IMR-90 (cell line): Measurements from ENCODE around the gene SPEG. TPM values are rescaled to one million over a fixed set of nuclear protein-coding genes. Genes with fewer than 3 reads are reported as not detected.

ENCODE experiments used
- ATAC-seq: fragments of 200-7000 bp; cut with Tn5 transposase; 2 replicates; pipeline ENCODE4 v1.9.1; 2020; ENCODE audit warnings: low read depth, mild to moderate bottlenecking, moderate library complexity
- BruUV-seq: library from RNA; stranded (reverse); fragments of 400-500 nt; replicated peaks from 2 replicates; lab custom pipeline; 2021; lab: Mats Ljungman, UMichigan
- CTCF ChIA-PET: fragments of 300-600 bp; formaldehyde crosslinking; extraction: SDS; loops from one replicate; lab custom pipeline; 2021; ENCODE audit warnings: antibody characterized with exemption; lab: Yijun Ruan, JAX
- POLR2A ChIA-PET: fragments of 300-600 bp; sonication (Branson Sonifier 250); formaldehyde crosslinking; loops from one replicate; lab custom pipeline; 2022; ENCODE audit warnings: antibody characterized with exemption; ENCODE audit not compliant: unreplicated experiment; lab: Charles Lee
- DNase-seq: peaks from one replicate; pipeline ENCODE4 v3.0.0; 2013
- H2AFZ ChIP-seq: replicated peaks from 2 replicates; pipeline ENCODE3; 2013; ENCODE audit warnings: low read length, mild to moderate bottlenecking; ENCODE audit not compliant: poor library complexity
- H2AK5ac ChIP-seq: 2 replicates; pipeline ENCODE4 v1.6.1; 2013; ENCODE audit warnings: low read depth, low read length, inconsistent platforms
- H2AK9ac ChIP-seq: replicated peaks from 2 replicates; pipeline ENCODE3; 2013; ENCODE audit warnings: mild to moderate bottlenecking, low read depth, low read length, moderate library complexity; ENCODE audit not compliant: poor library complexity
- H2BK120ac ChIP-seq: 2 replicates; pipeline ENCODE4 v1.6.1; 2013; ENCODE audit warnings: low read depth, low read length, inconsistent platforms
- H2BK15ac ChIP-seq: 3 replicates; pipeline ENCODE4 v1.6.1; 2013; ENCODE audit warnings: low read depth, low read length, inconsistent platforms
- H2BK20ac ChIP-seq: 2 replicates; pipeline ENCODE4 v1.6.1; 2013; ENCODE audit warnings: low read depth, mild to moderate bottlenecking, inconsistent platforms, low read length, moderate library complexity
- H2BK5ac ChIP-seq: 2 replicates; pipeline ENCODE4 v1.6.1; 2013; ENCODE audit warnings: mild to moderate bottlenecking, low read depth, low read length, inconsistent platforms; ENCODE audit not compliant: poor library complexity, severe bottlenecking
- H3K14ac ChIP-seq: replicated peaks from 2 replicates; pipeline ENCODE4 v1.6.1; 2013; ENCODE audit warnings: low read depth, low read length, inconsistent platforms
- H3K18ac ChIP-seq: 2 replicates; pipeline ENCODE4 v1.6.1; 2013; ENCODE audit warnings: low read depth, low read length, control low read depth
- H3K23ac ChIP-seq: 2 replicates; pipeline ENCODE4 v1.6.1; 2013; ENCODE audit warnings: low read depth, low read length, inconsistent platforms
- H3K27ac ChIP-seq: 2 replicates; pipeline ENCODE4 v1.5.1; 2013; ENCODE audit warnings: mild to moderate bottlenecking, control low read depth, low read length; ENCODE audit not compliant: insufficient read depth
- H3K27me3 ChIP-seq: 2 replicates; pipeline ENCODE4 v1.6.1; 2013; ENCODE audit warnings: low read length; ENCODE audit not compliant: control insufficient read depth, insufficient read depth
- H3K36me3 ChIP-seq: 2 replicates; pipeline ENCODE4 v1.6.1; 2013; ENCODE audit warnings: low read length, mixed read lengths; ENCODE audit not compliant: control insufficient read depth, insufficient read depth
- H3K4ac ChIP-seq: 2 replicates; pipeline ENCODE4 v1.6.1; 2013; ENCODE audit warnings: low read depth, low read length, inconsistent platforms
- H3K4me1 ChIP-seq: 2 replicates; pipeline ENCODE4 v1.6.1; 2013; ENCODE audit warnings: low read length, mixed read lengths; ENCODE audit not compliant: control insufficient read depth, insufficient read depth
- H3K4me2 ChIP-seq: 2 replicates; pipeline ENCODE4 v1.6.1; 2013; ENCODE audit warnings: low read depth, mild to moderate bottlenecking, control low read depth, low read length, moderate library complexity
- H3K4me3 ChIP-seq: 2 replicates; pipeline ENCODE4 v1.5.1; 2013; ENCODE audit warnings: low read depth, mild to moderate bottlenecking, control low read depth, low read length, moderate library complexity; ENCODE audit not compliant: insufficient read depth
- H3K56ac ChIP-seq: 2 replicates; pipeline ENCODE4 v1.6.1; 2013; ENCODE audit warnings: low read length, inconsistent platforms; ENCODE audit not compliant: insufficient read depth; ENCODE audit errors: extremely low read depth
- H3K79me1 ChIP-seq, 2 experiments: 2 replicates each; pipeline ENCODE4 v1.6.1; 2013; ENCODE audit warnings: low read length in 2 of 2, inconsistent platforms in 1 of 2, low read depth in 1 of 2
- H3K9ac ChIP-seq: 2 replicates; pipeline ENCODE4 v1.6.1; 2013; ENCODE audit warnings: low read depth, low read length, control low read depth
- H3K9me1 ChIP-seq: 2 replicates; pipeline ENCODE4 v1.6.1; 2013; ENCODE audit warnings: low read length, inconsistent platforms; ENCODE audit not compliant: insufficient read depth
- H3K9me3 ChIP-seq: 2 replicates; pipeline ENCODE4 v1.6.1; 2013; ENCODE audit warnings: low read length; ENCODE audit not compliant: control insufficient read depth, insufficient read depth
- H4K20me1 ChIP-seq: 2 replicates; pipeline ENCODE4 v1.6.1; 2013; ENCODE audit warnings: low read length, inconsistent platforms; ENCODE audit not compliant: insufficient read depth
- H4K5ac ChIP-seq: 2 replicates; pipeline ENCODE4 v1.6.1; 2013; ENCODE audit warnings: mild to moderate bottlenecking, low read depth, low read length, control low read depth
- H4K8ac ChIP-seq, 2 experiments: 2 replicates each; pipeline ENCODE4 v1.6.1; 2013; ENCODE audit warnings: low read depth in 2 of 2, low read length in 2 of 2, control low read depth in 1 of 2, inconsistent platforms in 1 of 2
- H4K91ac ChIP-seq: 2 replicates; pipeline ENCODE4 v1.6.1; 2013; ENCODE audit warnings: low read depth, low read length, inconsistent platforms; ENCODE audit not compliant: insufficient read depth
- BHLHE40 ChIP-seq: fragments of 150-350 bp; IDR thresholded peaks from 2 replicates; pipeline ENCODE4 v1.6.1; 2016; ENCODE audit warnings: mild to moderate bottlenecking, low read depth, low read length
- CEBPB ChIP-seq: IDR thresholded peaks from 2 replicates; pipeline ENCODE4 v1.6.1; 2012; ENCODE audit warnings: low read depth, low read length, improper control_type of control experiment
- CHD1 ChIP-seq: IDR thresholded peaks from 2 replicates; pipeline ENCODE4 v1.6.1; 2012; ENCODE audit warnings: low read depth, low read length, improper control_type of control experiment
- FOS ChIP-seq: fragments of 150-350 bp; IDR thresholded peaks from 2 replicates; pipeline ENCODE4 v1.6.1; 2016; ENCODE audit warnings: low read depth, low read length
- MAFK ChIP-seq: IDR thresholded peaks from 2 replicates; pipeline ENCODE4 v1.6.1; 2012; ENCODE audit warnings: low read depth, low read length, improper control_type of control experiment
- MXI1 ChIP-seq: IDR thresholded peaks from 2 replicates; pipeline ENCODE4 v1.6.1; 2012; ENCODE audit warnings: low read depth, mild to moderate bottlenecking, low read length, moderate library complexity, borderline replicate concordance
- NFE2L2 ChIP-seq: fragments of 150-350 bp; IDR thresholded peaks from 2 replicates; pipeline ENCODE4 v1.6.1; 2016; ENCODE audit warnings: low read depth, mild to moderate bottlenecking, low read length
- RCOR1 ChIP-seq: IDR thresholded peaks from 2 replicates; pipeline ENCODE4 v1.6.1; 2012; ENCODE audit warnings: mild to moderate bottlenecking, low read length, improper control_type of control experiment; ENCODE audit not compliant: insufficient replicate concordance
- SMC3 ChIP-seq: fragments of 150-350 bp; IDR thresholded peaks from 2 replicates; pipeline ENCODE4 v1.6.1; 2016; ENCODE audit warnings: low read depth, mild to moderate bottlenecking, antibody characterized with exemption, low read length, moderate library complexity
- USF2 ChIP-seq: fragments of 150-350 bp; IDR thresholded peaks from 2 replicates; pipeline ENCODE4 v1.6.1; 2017; ENCODE audit warnings: mild to moderate bottlenecking, antibody characterized with exemption, low read length, low read depth
- WGBS, 2 experiments: methylation state at CpG; one replicate each; pipeline versions ENCODE4 v1.1.5 to v1.1.7; 2013; ENCODE audit warnings: missing lambda C conversion rate in 2 of 2; ENCODE audit not compliant: insufficient read length in 1 of 2; ENCODE audit errors: extremely low coverage in 2 of 2; 5-methylcytosine and 5-hydroxymethylcytosine counted together
- dilution Hi-C: fragments of 300-500 bp; cut with HindIII; formaldehyde crosslinking; loops from one replicate; pipeline ENCODE4 v1.14.3; 2018; ENCODE audit warnings: low sequenced_read_pairs; ENCODE audit not compliant: unreplicated experiment
- in situ Hi-C: fragments of 300-500 bp; cut with MboI; formaldehyde crosslinking; loops from 3 replicates; pipeline ENCODE4 v1.14.3; 2019; ENCODE audit warnings: low sequenced_read_pairs, inconsistent platforms, mixed read lengths
- intact Hi-C: fragments of 100-400 bp; cut with micrococcal nuclease; formaldehyde crosslinking; loops from 2 replicates; pipeline ENCODE4 v1.10.0; 2022
- polyA plus RNA-seq, 3 experiments: library from polyadenylated mRNA; depleted of rRNA; stranded (reverse); fragments of >200 nt; gene quantifications; 2 replicates each; pipeline ENCODE4 v1.2.3, GENCODE V29; 2012; ENCODE audit warnings: low replicate concordance in 1 of 3
- total RNA-seq: library from RNA; depleted of rRNA; stranded (reverse); fragments of >200 nt; gene quantifications from 2 replicates; pipeline ENCODE4 v1.2.3, GENCODE V29; 2012
- TF ChIP-seq, protein P1 (sequence below): conservative IDR thresholded peaks from 2 replicates; pipeline ENCODE4 v1.5.1; 2012; ENCODE audit warnings: mild to moderate bottlenecking, low read depth, low read length, improper control_type of control experiment

Gene SPEG
- total and polyA plus RNA-seq, 2 of the 4 experiments (the other 2 are of a cell fraction): 6.8 to 81.6 TPM

- peaks cover 21% of the 10 kb centered on the region for H3K4me1 ChIP-seq
These were observed 24.3 kb upstream of the SPEG start for GRCh38 chr2:219410390-219410789.

More at GRCh38 chr2:219410390-219410789, 24.3 kb upstream of the SPEG start:
- Histone ChIP-seq H2BK5ac (no peak overlapping the region), H2AK9ac (no peak overlapping the region), H3K79me1 (no peaks in the 10 kb centered on the region), H3K27ac (no peak overlapping the region), H3K27me3 (peaks cover 3% of the 10 kb centered on the region; the same call in 1 of the 2 replicates), H3K9me1 (peaks cover 24% of the 10 kb centered on the region), H4K5ac (no peak overlapping the region), H3K4me3 (no peak overlapping the region), H3K23ac (no peak overlapping the region), H4K91ac (no peak overlapping the region), H2BK20ac (no peak overlapping the region; the same call in 1 of the 2 replicates), H3K36me3 (no peaks in the 10 kb centered on the region), H2BK15ac (peak overlapping the region; percentile 27; the same call in 1 of the 3 replicates), H2AFZ (no peak overlapping the region), H3K14ac (no peak overlapping the region), H4K20me1 (no peaks in the 10 kb centered on the region), H4K8ac (no peak overlapping the region), H3K4me2 (no peak overlapping the region), H2AK5ac (0 out of 2 replicates have a peak overlapping the region, but pooled peaks have one; percentile 15), H3K9ac (no peak overlapping the region), H3K18ac (no peak overlapping the region), H3K4ac (no peak overlapping the region), H3K56ac (no peak overlapping the region), H3K9me3 (no peaks in the 10 kb centered on the region; the same call in 1 of the 2 replicates), H2BK120ac (no peak overlapping the region)
- BruUV-seq: no TSS peak
- no peak for TF ChIP-seq USF2
- TF ChIP-seq RCOR1: no peak
- TF ChIP-seq NFE2L2: no peak
- TF ChIP-seq, protein P1, sequence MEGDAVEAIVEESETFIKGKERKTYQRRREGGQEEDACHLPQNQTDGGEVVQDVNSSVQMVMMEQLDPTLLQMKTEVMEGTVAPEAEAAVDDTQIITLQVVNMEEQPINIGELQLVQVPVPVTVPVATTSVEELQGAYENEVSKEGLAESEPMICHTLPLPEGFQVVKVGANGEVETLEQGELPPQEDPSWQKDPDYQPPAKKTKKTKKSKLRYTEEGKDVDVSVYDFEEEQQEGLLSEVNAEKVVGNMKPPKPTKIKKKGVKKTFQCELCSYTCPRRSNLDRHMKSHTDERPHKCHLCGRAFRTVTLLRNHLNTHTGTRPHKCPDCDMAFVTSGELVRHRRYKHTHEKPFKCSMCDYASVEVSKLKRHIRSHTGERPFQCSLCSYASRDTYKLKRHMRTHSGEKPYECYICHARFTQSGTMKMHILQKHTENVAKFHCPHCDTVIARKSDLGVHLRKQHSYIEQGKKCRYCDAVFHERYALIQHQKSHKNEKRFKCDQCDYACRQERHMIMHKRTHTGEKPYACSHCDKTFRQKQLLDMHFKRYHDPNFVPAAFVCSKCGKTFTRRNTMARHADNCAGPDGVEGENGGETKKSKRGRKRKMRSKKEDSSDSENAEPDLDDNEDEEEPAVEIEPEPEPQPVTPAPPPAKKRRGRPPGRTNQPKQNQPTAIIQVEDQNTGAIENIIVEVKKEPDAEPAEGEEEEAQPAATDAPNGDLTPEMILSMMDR: no peak
- TF ChIP-seq FOS: no peak
- no peak for TF ChIP-seq CEBPB
- TF ChIP-seq BHLHE40: no peak
- no peak for TF ChIP-seq MXI1
- TF ChIP-seq CHD1: no peak
- no peak for TF ChIP-seq SMC3
- no peak for TF ChIP-seq MAFK
- ChIA-PET POLR2A (no interaction called here), CTCF (interaction anchor here (0.7 to 1.3 kb wide), 2 partner anchors 118 to 119 kb away, joined by 3 to 4 read pairs; no protein-coding TSS in a partner anchor)
- dilution Hi-C loops: no loop called here
- ATAC-seq: no peak
- in situ Hi-C loops: no loop called here
- intact Hi-C loops: no loop called here
- WGBS, 2 experiments: 85% methylated on average over 7 of the region's 8 CpGs; no CpG with 5 or more reads in 1 of the 2 experiments
- no peak for DNase-seq
